HFFc6 (cell line): ENCODE results near the gene LIPC. TPM values are rescaled to one million over a fixed set of nuclear protein-coding genes. Genes with fewer than 3 reads are reported as not detected.

Experiments
- DNase-seq: peaks from one replicate; pipeline ENCODE4 v3.0.0-alpha.2; 2018
- H3K27ac Mint-ChIP-seq: 2 replicates; pipeline ENCODE4 v1.8.0; 2020; ENCODE audit warnings: mild to moderate bottlenecking, mixed read lengths
- H3K27me3 Mint-ChIP-seq: 2 replicates; pipeline ENCODE4 v1.8.0; 2021; ENCODE audit warnings: mild to moderate bottlenecking, moderate library complexity, mixed read lengths; ENCODE audit not compliant: insufficient read depth
- H3K36me3 Mint-ChIP-seq: 2 replicates; pipeline ENCODE4 v1.8.0; 2021; ENCODE audit warnings: low read depth, mixed read lengths
- H3K4me1 Mint-ChIP-seq: 2 replicates; pipeline ENCODE4 v1.8.0; 2020; ENCODE audit warnings: low read depth, mixed read lengths
- H3K4me3 Mint-ChIP-seq: 2 replicates; pipeline ENCODE4 v1.8.0; 2020; ENCODE audit warnings: mild to moderate bottlenecking, moderate library complexity, mixed read lengths
- H3K9me3 Mint-ChIP-seq: 2 replicates; pipeline ENCODE4 v1.8.0; 2020; ENCODE audit warnings: mild to moderate bottlenecking, mixed read lengths
- total RNA-seq, 6 experiments: library from RNA; stranded (reverse); fragmentation: NEBNext Ultra II Directional; extraction: Animal tissue kit (Norgen Biotek cat#: 25700); gene quantifications; 2 replicates in 1 of 6; 3 replicates in 5 of 6; pipeline ENCODE4 v1.2.3, GENCODE V29; 2021
- TF ChIP-seq, protein P1 (sequence below): fragments of 200-600 bp; sonication (generic); IDR thresholded peaks from 2 replicates; pipeline ENCODE4 v1.5.0; 2021; ENCODE audit warnings: antibody characterized with exemption, mild to moderate bottlenecking

Gene LIPC
- total RNA-seq, 6 experiments from 2014 or later: not detected

DNA sequence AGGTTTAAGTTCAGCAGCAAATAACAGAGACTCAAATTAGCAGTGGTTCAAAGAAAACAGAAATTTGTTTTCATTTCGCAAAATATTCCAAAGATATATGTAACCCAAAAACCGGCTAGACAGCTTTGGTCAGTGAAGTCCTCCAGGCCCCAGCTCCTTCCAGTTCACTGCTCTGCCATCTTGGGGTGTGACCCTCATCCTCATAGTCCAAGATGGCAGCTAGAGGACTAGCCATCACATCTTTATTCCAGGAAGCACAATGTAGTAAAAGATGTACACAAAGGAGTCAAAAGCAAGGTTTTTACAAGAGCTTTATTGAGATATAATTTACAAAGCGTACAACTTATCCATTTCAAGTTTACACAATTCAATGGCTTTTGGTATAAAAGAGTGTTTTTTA lies 107.1 kb downstream of the LIPC start:
- Mint-ChIP-seq H3K36me3 (no peaks in the 10 kb centered on the region), H3K4me1 (no peaks in the 10 kb centered on the region), H3K27me3 (peaks cover 38% of the 10 kb centered on the region), H3K27ac (no peak overlapping the region), H3K4me3 (no peak overlapping the region), H3K9me3 (no peaks in the 10 kb centered on the region)
- TF ChIP-seq, protein P1, sequence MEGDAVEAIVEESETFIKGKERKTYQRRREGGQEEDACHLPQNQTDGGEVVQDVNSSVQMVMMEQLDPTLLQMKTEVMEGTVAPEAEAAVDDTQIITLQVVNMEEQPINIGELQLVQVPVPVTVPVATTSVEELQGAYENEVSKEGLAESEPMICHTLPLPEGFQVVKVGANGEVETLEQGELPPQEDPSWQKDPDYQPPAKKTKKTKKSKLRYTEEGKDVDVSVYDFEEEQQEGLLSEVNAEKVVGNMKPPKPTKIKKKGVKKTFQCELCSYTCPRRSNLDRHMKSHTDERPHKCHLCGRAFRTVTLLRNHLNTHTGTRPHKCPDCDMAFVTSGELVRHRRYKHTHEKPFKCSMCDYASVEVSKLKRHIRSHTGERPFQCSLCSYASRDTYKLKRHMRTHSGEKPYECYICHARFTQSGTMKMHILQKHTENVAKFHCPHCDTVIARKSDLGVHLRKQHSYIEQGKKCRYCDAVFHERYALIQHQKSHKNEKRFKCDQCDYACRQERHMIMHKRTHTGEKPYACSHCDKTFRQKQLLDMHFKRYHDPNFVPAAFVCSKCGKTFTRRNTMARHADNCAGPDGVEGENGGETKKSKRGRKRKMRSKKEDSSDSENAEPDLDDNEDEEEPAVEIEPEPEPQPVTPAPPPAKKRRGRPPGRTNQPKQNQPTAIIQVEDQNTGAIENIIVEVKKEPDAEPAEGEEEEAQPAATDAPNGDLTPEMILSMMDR: no peak
- DNase-seq: no peak

DNA sequence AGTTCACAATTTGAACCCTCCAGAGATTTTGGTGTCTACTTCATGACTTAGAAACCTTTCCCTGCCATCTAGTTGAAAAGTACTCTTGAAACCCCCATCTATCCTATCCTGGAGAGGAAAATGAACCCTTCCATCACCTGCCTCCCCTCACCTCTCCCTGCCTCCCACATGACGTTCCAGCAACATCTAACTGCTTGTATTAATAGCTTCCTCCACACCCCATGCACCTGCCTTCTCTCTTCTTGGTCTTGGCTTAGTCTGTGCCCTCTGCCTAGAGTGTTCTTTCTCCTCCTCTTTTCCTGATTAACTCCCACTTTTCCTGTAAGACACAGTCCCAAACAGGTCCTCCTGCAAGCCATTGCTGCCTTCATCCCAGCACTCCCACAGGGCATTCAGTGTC lies 107.8 kb downstream of the LIPC start:
- H3K27ac Mint-ChIP-seq: no peak overlapping the region
- H3K4me1 Mint-ChIP-seq: no peaks in the 10 kb centered on the region
- H3K27me3 Mint-ChIP-seq: peaks cover 36% of the 10 kb centered on the region
- H3K9me3 Mint-ChIP-seq: no peaks in the 10 kb centered on the region
- H3K4me3 Mint-ChIP-seq: no peak overlapping the region
- H3K36me3 Mint-ChIP-seq: no peaks in the 10 kb centered on the region
- DNase-seq: no peak
- TF ChIP-seq, protein P1: no peak

DNA sequence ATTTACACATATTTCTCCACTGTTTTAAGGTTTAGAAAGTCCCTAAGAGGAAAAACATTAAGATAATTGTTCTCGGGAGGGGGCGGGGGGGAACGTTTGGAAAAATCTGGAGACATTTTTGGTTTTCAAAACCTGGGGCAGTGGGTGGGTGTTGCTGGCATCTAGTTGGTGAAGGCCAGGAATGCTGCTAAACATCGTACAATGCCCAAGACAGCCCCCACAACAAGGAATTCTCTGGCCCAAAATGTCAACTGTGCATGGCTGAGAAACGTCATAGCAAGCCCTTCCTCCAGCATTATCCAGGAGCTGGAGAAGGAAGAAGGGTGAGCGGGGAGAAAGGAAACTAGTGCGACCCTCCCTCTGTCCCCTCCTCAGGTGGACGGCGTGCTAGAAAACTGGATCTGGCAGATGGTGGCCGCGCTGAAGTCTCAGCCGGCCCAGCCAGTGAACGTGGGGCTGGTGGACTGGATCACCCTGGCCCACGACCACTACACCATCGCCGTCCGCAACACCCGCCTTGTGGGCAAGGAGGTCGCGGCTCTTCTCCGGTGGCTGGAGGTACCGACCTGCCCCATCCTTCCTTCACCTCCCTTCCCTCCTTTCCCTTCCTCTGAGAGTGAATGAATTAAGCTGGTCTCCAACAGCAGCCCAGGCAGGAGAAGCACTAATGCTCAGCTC lies 109.8 kb downstream of the LIPC start:
- H3K27ac Mint-ChIP-seq: no peak overlapping the region
- H3K4me1 Mint-ChIP-seq: peaks cover 10% of the 10 kb centered on the region
- DNase-seq: no peak
- no peak overlapping the region for H3K4me3 Mint-ChIP-seq
- no peaks in the 10 kb centered on the region for H3K9me3 Mint-ChIP-seq
- H3K36me3 Mint-ChIP-seq: no peaks in the 10 kb centered on the region
- TF ChIP-seq, protein P1: no peak
- H3K27me3 Mint-ChIP-seq: peaks cover 24% of the 10 kb centered on the region

DNA sequence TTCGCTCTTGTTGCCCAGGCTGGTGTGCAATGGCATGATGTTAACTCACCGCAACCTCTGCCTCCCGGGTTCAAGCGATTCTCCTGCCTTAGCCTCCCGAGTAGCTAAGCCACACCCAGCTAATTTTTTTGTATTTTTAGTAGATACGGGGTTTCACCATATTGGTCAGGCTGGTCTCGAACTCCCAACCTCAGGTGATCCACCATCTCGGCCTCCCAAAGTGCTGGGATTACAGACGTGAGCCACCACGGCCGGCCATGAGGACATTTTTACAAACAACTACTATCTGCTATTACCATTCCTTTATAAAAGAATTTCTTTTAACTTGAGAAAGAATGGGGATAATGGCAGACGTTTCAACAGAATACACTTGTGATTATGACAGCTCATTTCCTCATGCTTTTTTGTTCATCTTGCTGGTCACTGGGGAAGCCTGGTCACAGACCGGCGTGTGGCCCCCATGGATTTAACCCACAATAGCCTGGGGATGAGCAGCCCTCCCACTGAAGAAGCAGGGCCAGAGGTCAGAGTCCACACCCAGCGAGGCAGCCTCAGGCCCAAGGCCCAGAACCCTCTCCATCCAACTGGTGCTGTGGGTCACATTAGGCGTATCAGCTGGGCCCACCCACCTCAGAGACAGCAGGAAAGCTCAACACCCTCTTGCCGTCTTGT lies 112.0 kb downstream of the LIPC start:
- Mint-ChIP-seq H3K4me1 (peaks cover 33% of the 10 kb centered on the region), H3K9me3 (no peaks in the 10 kb centered on the region), H3K27ac (no peak overlapping the region), H3K36me3 (no peaks in the 10 kb centered on the region), H3K27me3 (peaks cover 14% of the 10 kb centered on the region), H3K4me3 (no peak overlapping the region)
- no peak for DNase-seq
- TF ChIP-seq, protein P1: no peak

DNA sequence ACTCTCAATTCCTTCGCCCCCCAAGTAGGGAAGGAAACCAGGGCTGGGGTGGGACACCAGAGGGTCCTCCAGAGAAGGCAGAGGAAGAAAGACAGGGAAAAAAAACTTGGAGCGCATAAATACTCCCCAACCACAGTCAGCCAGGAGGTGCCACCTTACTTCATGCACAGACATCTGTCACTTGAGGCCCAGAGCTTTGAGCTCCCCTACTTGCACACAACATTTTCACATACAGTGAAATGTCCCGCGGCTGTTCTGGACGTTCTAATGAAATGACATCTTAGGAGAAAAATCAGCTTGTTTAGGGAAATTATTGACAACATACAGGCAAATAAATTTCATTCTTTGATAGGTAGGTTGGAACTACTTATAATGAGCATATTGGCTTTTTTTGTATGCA lies 113.0 kb downstream of the LIPC start:
- no peak overlapping the region for H3K4me3 Mint-ChIP-seq
- H3K27me3 Mint-ChIP-seq: peaks cover 13% of the 10 kb centered on the region
- TF ChIP-seq, protein P1: no peak
- H3K36me3 Mint-ChIP-seq: no peaks in the 10 kb centered on the region
- peaks cover 42% of the 10 kb centered on the region for H3K4me1 Mint-ChIP-seq
- DNase-seq: no peak
- H3K27ac Mint-ChIP-seq: no peak overlapping the region
- H3K9me3 Mint-ChIP-seq: no peaks in the 10 kb centered on the region
